ENCODE results near the gene HOXA4. TPM values are rescaled to one million over a fixed set of nuclear protein-coding genes. Genes with fewer than 3 reads are reported as not detected.

HOXA4 gene
- polyA plus RNA-seq, 3 donors, result 0.48 TPM; not detected in 2

GRCh38 chr7:27079234-27079975 is 51.2 kb downstream of the HOXA4 start:
- peaks cover 12 to 19% of the 10 kb centered on the region in 2 donors for H3K4me1 ChIP-seq (ENCODE audit: control insufficient read depth in 1 of 2, insufficient read depth in 2 of 2, low read length in 2 of 2)
- TF ChIP-seq CTCF (IDR thresholded peaks at IDR 0.05), result no peak
- DNase-seq, result peak in 1 of 3 donors; percentile 27
- peaks cover 2 to 6% (median 4%) of the 10 kb centered on the region in 3 donors for H3K27me3 Mint-ChIP-seq (ENCODE audit: low read depth in 3 of 3)
- intact Hi-C loops (cut with micrococcal nuclease), result no loop called here
- no peak overlapping the region for H3K9ac ChIP-seq (ENCODE audit: insufficient read depth, low read length, poor library complexity, severe bottlenecking)
- peaks cover 0 to 1% of the 10 kb centered on the region in 2 donors for H3K36me3 Mint-ChIP-seq
- no peaks in the 10 kb centered on the region for H4K20me1 ChIP-seq (ENCODE audit: insufficient read depth, low read length)
- peak overlapping the region; percentile 66 to 82 (median 74) for H3K27ac Mint-ChIP-seq
- peaks cover 21% of the 10 kb centered on the region for H3K4me1 Mint-ChIP-seq
- peak overlapping the region; percentile 37 to 48 for H3K4me3 Mint-ChIP-seq
- H3K9me3 Mint-ChIP-seq, result peaks cover 0 to 7% (median 6%) of the 10 kb centered on the region in 7 donors
- peak overlapping the region in 1 of 2 donors; percentile 30 for H3K27ac ChIP-seq (ENCODE audit: low read depth in 1 of 2, low read length in 2 of 2)
- H3K4me3 ChIP-seq (replicated peaks in 1 of 3; ENCODE audit: low read depth in 2 of 3, low read length in 3 of 3), result no peak overlapping the region
- H3K27me3 ChIP-seq (ENCODE audit: control insufficient read depth in 2 of 2, insufficient read depth in 2 of 2, low read length in 2 of 2), result peaks cover 0 to 2% of the 10 kb centered on the region in 2 donors
- no peak overlapping the region for H2AFZ ChIP-seq (ENCODE audit: insufficient read depth, low read depth, low read length, poor library complexity, severe bottlenecking)
- peaks cover 0 to 4% of the 10 kb centered on the region in 2 donors for H3K9me3 ChIP-seq (replicated peaks in 1 of 2; ENCODE audit: control insufficient read depth in 1 of 2, insufficient read depth in 1 of 2, low read length in 2 of 2)
- WGBS (ENCODE audit: insufficient coverage), result no CpG with 5 or more reads among the region's 1 CpG
- H3K4me2 ChIP-seq (replicated peaks; ENCODE audit: extremely low read depth, low read length, poor library complexity, severe bottlenecking), result peak overlapping the region; percentile 14
- H3K36me3 ChIP-seq (replicated peaks in 1 of 2; ENCODE audit: control insufficient read depth in 1 of 2, insufficient read depth in 2 of 2, low read length in 2 of 2), result no peaks in the 10 kb centered on the region
- H3K79me2 ChIP-seq (ENCODE audit: insufficient read depth, low read length), result no peaks in the 10 kb centered on the region

GRCh38 chr7:27078616-27079233 is 51.8 kb downstream of the HOXA4 start:
- H3K79me2 ChIP-seq (ENCODE audit: insufficient read depth, low read length), result no peaks in the 10 kb centered on the region
- peaks cover 12 to 19% of the 10 kb centered on the region in 2 donors for H3K4me1 ChIP-seq (ENCODE audit: control insufficient read depth in 1 of 2, insufficient read depth in 2 of 2, low read length in 2 of 2)
- DNase-seq, result no peak
- H3K27ac ChIP-seq (ENCODE audit: low read depth in 1 of 2, low read length in 2 of 2), result peak overlapping the region in 1 of 2 donors; percentile 30
- H3K36me3 ChIP-seq (replicated peaks in 1 of 2; ENCODE audit: control insufficient read depth in 1 of 2, insufficient read depth in 2 of 2, low read length in 2 of 2), result no peaks in the 10 kb centered on the region
- peaks cover 0 to 2% of the 10 kb centered on the region in 2 donors for H3K27me3 ChIP-seq (ENCODE audit: control insufficient read depth in 2 of 2, insufficient read depth in 2 of 2, low read length in 2 of 2)
- H3K9me3 ChIP-seq (replicated peaks in 1 of 2; ENCODE audit: control insufficient read depth in 1 of 2, insufficient read depth in 1 of 2, low read length in 2 of 2), result peaks cover 0 to 4% of the 10 kb centered on the region in 2 donors
- H3K4me3 ChIP-seq (replicated peaks in 1 of 3; ENCODE audit: low read depth in 2 of 3, low read length in 3 of 3), result no peak overlapping the region
- H3K9ac ChIP-seq (ENCODE audit: insufficient read depth, low read length, poor library complexity, severe bottlenecking), result no peak overlapping the region
- Mint-ChIP-seq H3K4me1 (peaks cover 21% of the 10 kb centered on the region), H3K27ac (peak overlapping the region in 4 of 7 donors; percentile 1 to 79 (median 67)), H3K4me3 (no peak overlapping the region), H3K27me3 (ENCODE audit: low read depth in 3 of 3) (peaks cover 2 to 6% (median 4%) of the 10 kb centered on the region in 3 donors), H3K36me3 (peaks cover 0 to 1% of the 10 kb centered on the region in 2 donors), H3K9me3 (peaks cover 0 to 7% (median 6%) of the 10 kb centered on the region in 7 donors)
- TF ChIP-seq CTCF (IDR thresholded peaks at IDR 0.05), result no peak
- no peak overlapping the region for H2AFZ ChIP-seq (ENCODE audit: insufficient read depth, low read depth, low read length, poor library complexity, severe bottlenecking)
- H4K20me1 ChIP-seq (ENCODE audit: insufficient read depth, low read length), result no peaks in the 10 kb centered on the region
- WGBS (ENCODE audit: insufficient coverage), result 100% methylated on average over 1 of the region's 5 CpGs
- intact Hi-C loops (cut with micrococcal nuclease), result no loop called here
- H3K4me2 ChIP-seq (replicated peaks; ENCODE audit: extremely low read depth, low read length, poor library complexity, severe bottlenecking), result no peak overlapping the region

Small RNA genes lying within 50 kb of the gene (small RNA-seq; reads per million reads assigned to genes)
- gene AC004080.5 (ENCODE audit: insufficient read length, low read depth), result not detected
- not detected for gene RF01977 (ENCODE audit: insufficient read length, low read depth)

Other genes with a start within 250 kb of the HOXA4 start
- gene HOXA1, start 34.8 kb downstream of the HOXA4 start, polyA plus RNA-seq, result under 1 TPM in 2 of 3 donors, not detected in 1; 0.11 to 0.37 TPM
- not detected for gene HOXA2, start 28.1 kb downstream of the HOXA4 start, polyA plus RNA-seq
- gene HOXA5, start 12.9 kb upstream of the HOXA4 start, polyA plus RNA-seq, result 1 to 10 TPM in 2 of 3 donors, under 1 TPM in 1; 0.85 to 3.0 (median 1.8) TPM
- not detected for gene HOXA6, start 17.0 kb upstream of the HOXA4 start, polyA plus RNA-seq
- not detected for gene HOXA3, start 21.8 kb upstream of the HOXA4 start, polyA plus RNA-seq
- not detected for gene HOXA7, start 25.9 kb upstream of the HOXA4 start, polyA plus RNA-seq
- gene HOXA9, start 34.8 kb upstream of the HOXA4 start, polyA plus RNA-seq, result 1 to 10 TPM in 2 of 3 donors, under 1 TPM in 1; 0.55 to 1.9 (median 1.2) TPM
- 1 to 10 TPM in 1 of 3 donors, under 1 TPM in 2; 0.09 to 3.2 (median 0.33) TPM for gene HOXA10, start 43.6 kb upstream of the HOXA4 start, polyA plus RNA-seq
- not detected for gene HOXA11, start 54.5 kb upstream of the HOXA4 start, polyA plus RNA-seq
- not detected for gene HOXA13, start 69.3 kb upstream of the HOXA4 start, polyA plus RNA-seq
- not detected for gene EVX1, start 112.0 kb upstream of the HOXA4 start, polyA plus RNA-seq